ENCODE results near the gene VAT1L.

VAT1L gene

GRCh38 chr16:77825196-77825595, 36.8 kb downstream of the VAT1L start:
- Histone ChIP-seq H3K9ac (ENCODE audit: low read length) (no peak overlapping the region), H3K9me2 (ENCODE audit: low read depth, low read length) (no peaks in the 10 kb centered on the region), H3K9me3 (ENCODE audit: low read length) (no peaks in the 10 kb centered on the region), H3K79me2 (ENCODE audit: insufficient read depth, low read length) (no peaks in the 10 kb centered on the region), H3K27ac (ENCODE audit: low read depth, low read length, poor library complexity, severe bottlenecking) (no peak overlapping the region), H4K20me1 (ENCODE audit: insufficient read depth, low read length) (no peaks in the 10 kb centered on the region), H3K4me3 (ENCODE audit: low read depth, low read length, poor library complexity, severe bottlenecking) (no peak overlapping the region), H3K27me3 (ENCODE audit: insufficient read depth, low read length) (no peaks in the 10 kb centered on the region), H3K4me1 (ENCODE audit: insufficient read depth, low read length, severe bottlenecking) (no peaks in the 10 kb centered on the region), H3K36me3 (ENCODE audit: insufficient read depth, low read length) (no peaks in the 10 kb centered on the region), H2AFZ (ENCODE audit: low read length) (no peak overlapping the region), H3K4me2 (ENCODE audit: low read length) (no peak overlapping the region), H3F3A (ENCODE audit: insufficient read depth, low read length) (no peaks in the 10 kb centered on the region)
- TF ChIP-seq CTCF (IDR thresholded peaks at IDR 0.05; ENCODE audit: low read length) (no peak), EZH2 (IDR thresholded peaks at IDR 0.05; ENCODE audit: borderline replicate concordance, low read length) (no peak)

- H3K9me2 ChIP-seq (ENCODE audit: low read depth, low read length), result no peaks in the 10 kb centered on the region
- H3K4me1 ChIP-seq (ENCODE audit: insufficient read depth, low read length, severe bottlenecking), result no peaks in the 10 kb centered on the region
- H3F3A ChIP-seq (ENCODE audit: insufficient read depth, low read length), result no peaks in the 10 kb centered on the region
- no peaks in the 10 kb centered on the region for H3K79me2 ChIP-seq (ENCODE audit: insufficient read depth, low read length)
- no peak overlapping the region for H3K4me2 ChIP-seq (ENCODE audit: low read length)
- no peak overlapping the region for H3K9ac ChIP-seq (ENCODE audit: low read length)
- H3K9me3 ChIP-seq (ENCODE audit: low read length), result no peaks in the 10 kb centered on the region
- no peak overlapping the region for H2AFZ ChIP-seq (ENCODE audit: low read length)
- no peak overlapping the region for H3K4me3 ChIP-seq (ENCODE audit: low read depth, low read length, poor library complexity, severe bottlenecking)
- H3K36me3 ChIP-seq (ENCODE audit: insufficient read depth, low read length), result no peaks in the 10 kb centered on the region
- H3K27me3 ChIP-seq (ENCODE audit: insufficient read depth, low read length), result no peaks in the 10 kb centered on the region
- H4K20me1 ChIP-seq (ENCODE audit: insufficient read depth, low read length), result no peaks in the 10 kb centered on the region
- TF ChIP-seq CTCF (IDR thresholded peaks at IDR 0.05; ENCODE audit: low read length), result no peak
- no peak for TF ChIP-seq EZH2 (IDR thresholded peaks at IDR 0.05; ENCODE audit: borderline replicate concordance, low read length)
- H3K27ac ChIP-seq (ENCODE audit: low read depth, low read length, poor library complexity, severe bottlenecking), result no peak overlapping the region
Observed at GRCh38 chr16:77827032-77827431, 38.7 kb downstream of the VAT1L start.

GRCh38 chr16:77833921-77834634, 45.7 kb downstream of the VAT1L start:
- no peaks in the 10 kb centered on the region for H3K9me3 ChIP-seq (ENCODE audit: low read length)
- no peaks in the 10 kb centered on the region for H3K79me2 ChIP-seq (ENCODE audit: insufficient read depth, low read length)
- no peaks in the 10 kb centered on the region for H3K9me2 ChIP-seq (ENCODE audit: low read depth, low read length)
- no peak overlapping the region for H3K4me3 ChIP-seq (ENCODE audit: low read depth, low read length, poor library complexity, severe bottlenecking)
- no peak overlapping the region for H2AFZ ChIP-seq (ENCODE audit: low read length)
- H3K4me1 ChIP-seq (ENCODE audit: insufficient read depth, low read length, severe bottlenecking), result no peaks in the 10 kb centered on the region
- TF ChIP-seq EZH2 (IDR thresholded peaks at IDR 0.05; ENCODE audit: borderline replicate concordance, low read length) (no peak), CTCF (IDR thresholded peaks at IDR 0.05; ENCODE audit: low read length) (no peak)
- no peaks in the 10 kb centered on the region for H4K20me1 ChIP-seq (ENCODE audit: insufficient read depth, low read length)
- H3K27ac ChIP-seq (ENCODE audit: low read depth, low read length, poor library complexity, severe bottlenecking), result no peak overlapping the region
- H3F3A ChIP-seq (ENCODE audit: insufficient read depth, low read length), result no peaks in the 10 kb centered on the region
- H3K27me3 ChIP-seq (ENCODE audit: insufficient read depth, low read length), result no peaks in the 10 kb centered on the region
- H3K36me3 ChIP-seq (ENCODE audit: insufficient read depth, low read length), result no peaks in the 10 kb centered on the region
- no peak overlapping the region for H3K9ac ChIP-seq (ENCODE audit: low read length)
- H3K4me2 ChIP-seq (ENCODE audit: low read length), result no peak overlapping the region

Measured in OCI-LY1 (cell line).